DMS 273 (cell line): ENCODE results near the gene GSC2.

ENCODE experiments used
- DNase-seq: peaks from one replicate; lab custom pipeline; 2025; ENCODE audit not compliant: unreplicated experiment; lab: John Stamatoyannopoulos, UW

The GSC2 gene

GRCh38 chr22:19103880-19104821 is 45.9 kb downstream of the GSC2 start:
- peak; percentile 57 for DNase-seq

DNA sequence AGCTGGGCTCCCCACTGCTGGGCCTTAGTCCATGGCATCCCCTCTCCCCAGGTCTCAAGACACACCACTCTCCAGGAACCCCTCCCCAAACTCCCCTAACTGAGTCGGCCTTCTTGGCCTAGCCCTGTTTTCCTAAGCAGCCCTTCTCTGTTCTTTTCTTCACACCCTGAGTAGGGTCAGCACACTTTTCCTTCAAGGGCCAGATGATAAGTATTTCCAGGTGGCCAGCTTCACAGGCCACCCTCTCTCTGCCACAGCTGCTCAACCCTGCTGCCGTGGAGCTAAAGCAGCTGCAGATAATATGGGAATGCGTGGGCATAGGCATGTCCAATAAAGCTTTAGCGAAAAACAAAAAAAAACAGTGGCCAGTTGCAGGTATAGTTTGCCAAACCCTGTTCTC is 51.9 kb downstream of the GSC2 start:
- DNase-seq: peak; percentile 62

GRCh38 chr22:19097518-19097917 is 52.6 kb downstream of the GSC2 start:
- peak; percentile 92 for DNase-seq
